Measurements from ENCODE around the gene TICRR.
A peak's percentile ranks its signal among the peaks of the same experiment; 100 is the strongest.

Gene TICRR

GRCh38 chr15:89657686-89658200 is 82.5 kb downstream of the TICRR start:
- no peak for DNase-seq

DNA sequence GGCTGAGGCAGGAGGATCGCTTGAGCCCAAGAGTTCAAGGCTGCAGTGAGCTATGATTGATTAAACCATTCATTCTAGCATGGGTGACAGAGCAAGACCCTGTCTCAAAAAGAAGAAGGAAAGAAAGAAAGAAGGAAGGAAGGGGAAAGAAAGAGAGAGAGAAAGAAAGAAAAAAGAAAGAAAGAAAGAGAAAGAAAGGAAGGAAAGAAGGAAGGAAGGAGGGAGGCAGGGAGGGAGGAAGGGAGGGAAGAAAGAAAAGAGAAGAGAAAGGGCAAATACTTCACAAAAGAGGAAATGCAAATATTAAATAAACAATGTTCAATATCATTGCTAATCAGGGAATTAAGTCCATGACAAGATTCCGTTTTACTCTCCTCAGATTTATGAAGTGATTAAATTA is 84.0 kb downstream of the TICRR start:
- DNase-seq, result no peak

DNA sequence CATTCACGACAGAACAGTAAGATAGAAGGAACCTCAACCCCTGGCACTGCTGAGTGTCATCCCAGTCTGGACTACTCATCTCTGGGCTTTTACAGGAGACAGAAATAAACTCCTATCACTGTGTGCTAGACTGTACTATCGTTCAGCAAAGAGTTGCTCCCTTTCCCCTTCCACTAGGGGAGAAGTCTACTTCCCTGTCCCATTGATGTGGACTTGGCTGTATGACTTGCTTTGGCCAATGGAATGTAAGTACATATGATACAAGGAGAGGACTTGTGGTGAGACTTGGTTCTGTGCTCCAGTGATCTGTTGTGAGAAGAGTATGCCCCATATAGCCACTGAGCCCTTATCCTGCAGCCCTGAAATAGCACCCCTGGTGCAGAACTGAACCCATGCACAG is 85.3 kb downstream of the TICRR start:
- no peak for DNase-seq

GRCh38 chr15:89662893-89663626 is 87.8 kb downstream of the TICRR start:
- no peak for DNase-seq

DNA sequence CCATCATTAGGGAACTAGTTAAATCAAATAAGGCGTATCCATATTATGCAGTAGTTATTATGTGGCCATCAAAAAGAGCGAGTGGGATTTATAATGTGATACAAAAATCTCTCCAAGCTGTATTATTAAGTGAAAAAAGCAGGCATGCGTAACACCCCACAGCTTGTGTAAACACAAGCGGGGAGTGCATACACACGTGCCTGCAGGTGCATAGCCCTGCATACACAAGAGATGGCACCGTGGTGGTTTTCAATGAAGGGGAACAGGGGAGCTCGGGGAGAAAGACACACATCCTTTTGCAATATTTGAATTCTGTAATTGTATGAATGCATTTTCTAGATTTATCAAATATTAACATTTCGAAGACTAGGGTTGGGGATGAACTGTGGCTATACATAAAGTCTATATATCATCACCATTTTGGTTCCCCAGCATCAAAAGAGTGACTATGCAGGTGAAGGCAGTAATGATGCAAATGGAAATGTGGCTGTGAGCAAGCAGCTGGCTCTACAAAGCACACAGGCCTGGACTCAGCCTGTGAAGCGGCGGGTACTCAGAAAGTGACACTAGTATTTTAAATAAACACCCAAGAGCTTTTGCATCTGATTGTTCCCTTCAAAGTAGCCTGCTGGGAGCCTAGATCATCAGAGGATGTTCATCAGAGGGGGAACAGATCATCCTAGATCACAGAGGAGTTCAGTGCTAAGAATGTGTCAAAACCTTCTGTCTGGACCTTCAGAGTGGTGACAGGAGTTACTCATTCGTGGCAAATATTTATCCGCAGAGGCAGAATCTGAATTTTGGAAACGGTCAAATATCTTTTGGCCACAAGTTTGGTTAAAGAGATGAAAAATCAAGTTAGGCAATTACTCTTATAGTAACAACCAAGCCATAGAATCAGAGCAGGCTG is 89.4 kb downstream of the TICRR start:
- peak; percentile 77 for DNase-seq

DNA sequence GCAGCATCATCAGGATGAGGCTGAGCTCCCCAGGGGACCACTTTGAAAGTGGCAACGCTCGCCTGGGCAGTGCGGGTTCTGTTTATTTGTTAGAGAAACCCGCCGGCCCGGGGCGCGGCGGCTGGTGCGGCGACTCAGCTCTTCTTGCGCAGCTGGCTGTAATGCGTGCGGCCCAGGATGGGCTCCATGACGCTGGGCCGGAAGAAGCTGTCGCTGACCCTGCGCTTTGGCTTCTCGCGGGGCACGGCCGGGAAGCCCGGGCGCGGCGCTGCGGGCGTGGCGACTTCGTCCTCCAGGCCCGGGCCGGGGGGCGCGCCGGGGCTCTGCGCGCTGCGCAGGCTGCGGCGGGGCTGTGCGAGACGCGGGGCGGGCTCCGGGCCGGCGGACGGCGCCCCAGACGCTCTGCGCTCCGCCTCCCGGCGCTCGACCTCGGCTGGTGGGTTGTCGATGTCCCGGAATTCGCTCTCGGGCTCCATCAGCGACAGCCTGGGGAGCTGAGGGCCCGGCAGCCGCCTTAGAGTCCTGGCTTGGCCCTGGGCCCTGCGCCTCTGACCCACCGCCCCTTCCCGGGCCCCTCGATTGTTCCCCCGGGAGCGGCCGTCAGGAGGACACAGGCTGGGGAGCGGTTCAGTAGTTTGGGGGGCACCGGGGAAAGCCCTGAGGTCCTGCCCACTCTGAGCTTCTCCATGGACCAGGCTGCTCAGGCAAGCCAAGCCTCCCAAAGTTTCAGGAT is 90.3 kb downstream of the TICRR start:
- DNase-seq, result peak; percentile 65

GRCh38 chr15:89666184-89666857 is 91.1 kb downstream of the TICRR start:
- no peak for DNase-seq

GRCh38 chr15:89666858-89667705 is 91.8 kb downstream of the TICRR start:
- no peak for DNase-seq

DNA sequence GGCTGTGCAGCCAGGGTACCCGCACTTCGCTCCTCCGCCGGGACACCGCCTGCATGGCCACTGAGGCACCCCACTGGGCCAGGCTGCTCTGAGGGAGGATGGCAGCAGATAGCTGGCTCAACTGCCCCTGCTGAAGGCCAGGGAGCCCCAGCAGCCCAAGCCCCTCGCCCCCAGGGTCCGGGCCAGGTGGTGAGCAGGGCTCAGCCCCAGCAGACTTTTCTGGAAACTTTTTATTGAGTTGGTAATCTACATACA is 92.4 kb downstream of the TICRR start:
- no peak for DNase-seq

DNA sequence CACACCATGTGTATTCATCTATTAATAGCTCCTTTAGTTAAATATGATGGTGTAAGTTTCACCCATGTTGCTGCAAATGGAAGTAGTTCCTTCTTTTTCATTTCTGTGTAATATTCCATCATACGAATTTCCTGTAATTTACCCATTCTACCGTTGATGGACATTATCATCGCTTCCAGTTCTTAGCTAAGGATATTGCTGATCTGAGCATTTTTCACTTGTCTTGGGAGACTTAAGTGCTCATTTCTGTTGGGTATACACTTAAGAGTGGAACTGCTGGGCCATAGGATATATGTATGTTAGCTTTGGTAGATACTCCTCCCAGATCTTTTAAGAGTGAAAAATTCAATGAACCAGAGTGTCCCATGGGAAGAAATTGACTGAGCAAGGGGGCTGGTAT is 92.9 kb downstream of the TICRR start:
- no peak for DNase-seq

DNA sequence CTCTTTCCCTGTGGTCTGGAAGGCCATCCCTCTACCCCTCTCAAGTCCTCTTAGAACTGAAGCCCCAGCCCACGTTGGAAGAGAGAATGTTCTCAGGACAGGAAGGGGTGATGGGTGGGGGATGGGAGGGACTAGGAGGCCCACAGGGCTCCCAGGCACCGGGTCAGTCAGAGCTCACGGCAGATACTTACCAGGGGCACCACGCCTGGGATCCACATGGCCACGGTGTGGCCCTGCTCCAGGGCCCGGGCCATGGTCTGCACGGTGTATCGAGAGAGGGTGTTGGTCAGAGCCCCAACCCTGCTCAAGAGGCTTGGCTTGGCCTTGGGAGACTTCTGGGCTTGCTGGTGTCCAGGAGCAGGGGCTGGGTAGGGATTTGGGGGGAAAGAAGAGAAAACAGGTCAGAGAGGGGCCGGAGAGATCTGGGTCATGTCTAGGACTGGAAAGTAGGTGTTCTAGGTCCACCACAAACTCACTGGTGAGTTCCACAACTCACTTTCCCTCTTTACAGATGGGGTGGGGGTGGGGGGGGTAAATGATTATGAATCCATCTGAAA is 94.1 kb downstream of the TICRR start:
- no peak for DNase-seq

DNA sequence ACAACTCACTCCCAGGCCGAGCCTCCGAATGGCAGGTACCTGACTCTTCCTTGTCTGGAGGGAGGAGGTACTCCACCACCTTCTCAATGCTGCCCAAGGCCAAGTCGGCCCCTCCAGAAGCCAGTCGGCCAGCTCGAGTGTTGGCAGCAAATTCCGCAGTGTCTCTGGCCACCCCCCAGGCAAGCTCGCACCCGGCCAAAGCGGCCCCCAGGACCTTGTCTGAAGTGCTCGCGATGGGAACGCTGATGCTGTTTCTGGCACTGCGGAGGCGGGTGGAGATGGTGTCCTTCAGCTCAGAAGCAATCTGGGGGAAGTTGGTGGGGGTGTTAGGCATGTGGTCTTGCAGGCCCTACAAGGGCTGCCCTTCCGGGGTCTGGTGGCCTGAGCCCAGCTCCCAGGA is 94.7 kb downstream of the TICRR start:
- no peak for DNase-seq

DNA sequence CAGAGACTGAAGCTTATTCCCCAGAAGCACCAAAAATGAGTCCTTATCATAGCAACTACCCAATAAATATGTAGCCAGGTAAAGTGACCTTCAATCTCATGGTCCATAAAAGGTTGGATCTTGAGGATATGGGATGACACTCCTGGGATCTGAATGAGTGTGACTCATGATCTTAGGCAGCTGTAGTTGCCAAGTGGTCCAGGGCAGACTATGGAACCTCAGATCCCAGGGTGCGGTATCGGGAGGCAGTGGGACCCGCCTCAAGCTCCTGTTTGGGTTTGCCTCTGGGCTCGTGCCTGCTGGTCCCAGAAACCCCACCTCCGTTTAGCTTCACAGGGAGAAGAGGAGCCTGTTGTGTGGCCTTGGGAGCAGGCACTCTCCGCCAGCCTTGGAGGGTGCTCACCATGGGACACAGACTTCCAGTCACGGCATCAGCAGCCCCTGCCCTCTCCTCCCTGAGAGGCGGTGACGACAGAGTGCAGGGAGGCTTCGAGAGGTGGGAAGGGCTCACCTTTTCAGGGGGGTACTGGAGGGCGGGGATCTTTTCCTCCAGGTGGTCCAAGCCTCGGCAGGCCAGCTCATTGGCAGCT is 95.8 kb downstream of the TICRR start:
- DNase-seq, result no peak

- DNase-seq, result no peak
These were observed 96.4 kb downstream of the TICRR start for GRCh38 chr15:89671687-89672086.

DNA sequence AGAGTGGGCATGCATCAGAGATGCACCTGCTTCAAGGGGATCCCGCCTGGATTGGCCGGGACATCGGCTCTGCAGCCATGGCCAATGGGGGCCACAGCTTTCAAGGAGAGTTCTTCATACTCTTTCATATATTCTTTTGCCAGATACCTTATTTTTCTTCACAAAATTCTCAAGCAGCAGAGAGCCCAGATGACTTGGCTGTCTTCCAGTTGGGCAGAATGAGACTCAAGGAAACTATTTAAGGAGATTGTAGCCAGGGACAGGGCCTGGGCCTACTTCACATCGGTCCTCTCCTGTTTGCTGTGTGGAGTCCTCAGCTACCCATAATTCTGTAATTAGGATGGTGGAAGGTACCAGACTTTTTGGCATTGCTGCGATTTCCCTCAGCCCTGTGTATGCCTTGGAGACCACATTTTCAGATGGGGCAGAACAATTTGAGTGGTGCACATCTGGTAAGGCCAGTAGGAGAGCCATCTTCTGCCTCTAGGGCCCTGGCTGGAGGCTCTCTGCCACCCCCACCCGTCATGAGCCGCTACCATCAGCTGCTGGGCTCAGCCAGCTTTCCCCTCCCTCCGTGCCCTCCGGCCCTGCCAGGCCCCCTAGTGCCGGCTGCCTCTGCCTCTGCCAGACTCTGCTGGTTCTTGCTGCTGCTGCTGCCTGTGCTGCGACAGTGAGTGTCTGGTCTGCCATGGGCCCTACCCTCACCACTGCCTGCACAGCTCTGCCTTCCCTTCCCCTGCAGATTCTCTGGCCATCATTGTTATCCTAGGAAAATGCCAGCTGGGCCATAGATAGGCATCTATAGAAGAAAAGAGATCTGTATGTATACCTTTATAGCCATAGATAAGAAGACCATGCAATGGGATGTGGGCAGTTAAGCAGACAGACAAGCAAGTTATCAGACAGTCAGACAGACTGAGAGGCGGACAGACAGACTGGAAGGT is 97.2 kb downstream of the TICRR start:
- no peak for DNase-seq

DNA sequence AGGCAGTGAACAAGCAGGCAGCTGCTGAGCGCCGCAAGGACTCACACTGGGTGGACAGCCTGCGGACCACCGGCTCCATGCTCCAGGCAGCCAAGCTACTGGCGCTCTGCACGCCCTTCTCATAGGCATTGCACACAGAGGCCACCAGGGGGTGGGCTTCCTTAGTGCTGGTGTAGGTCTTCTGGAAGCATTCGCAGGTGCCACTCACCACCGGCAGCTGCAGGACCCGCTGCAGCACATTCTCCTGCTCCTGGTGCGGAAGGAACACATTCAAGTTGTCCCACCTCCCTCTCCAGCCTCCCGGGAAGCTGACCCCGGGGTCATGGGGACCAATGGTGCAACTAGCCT is 97.9 kb downstream of the TICRR start:
- peak; percentile 63 for DNase-seq

- DNase-seq, result no peak
These were observed 99.3 kb downstream of the TICRR start for GRCh38 chr15:89674526-89674925.

DNA sequence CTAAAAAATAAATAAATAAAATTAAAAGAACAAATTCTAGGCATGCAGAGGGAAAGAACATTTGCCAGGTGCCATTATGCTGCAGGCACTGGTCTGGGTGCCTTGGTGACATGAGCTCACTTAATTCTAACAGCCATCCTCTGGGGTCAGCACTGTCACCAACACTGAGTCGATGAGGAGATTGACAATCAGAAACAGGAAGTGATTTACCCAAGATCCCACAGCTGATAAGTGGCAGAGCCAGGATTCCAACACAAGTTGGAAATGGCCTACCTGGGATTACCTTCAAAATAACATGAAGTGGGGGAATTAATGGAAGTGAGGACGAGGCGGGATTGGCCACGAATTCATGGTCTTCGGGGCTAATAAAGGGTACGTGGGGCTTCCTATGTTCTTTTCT is 100.3 kb downstream of the TICRR start:
- no peak for DNase-seq

DNA sequence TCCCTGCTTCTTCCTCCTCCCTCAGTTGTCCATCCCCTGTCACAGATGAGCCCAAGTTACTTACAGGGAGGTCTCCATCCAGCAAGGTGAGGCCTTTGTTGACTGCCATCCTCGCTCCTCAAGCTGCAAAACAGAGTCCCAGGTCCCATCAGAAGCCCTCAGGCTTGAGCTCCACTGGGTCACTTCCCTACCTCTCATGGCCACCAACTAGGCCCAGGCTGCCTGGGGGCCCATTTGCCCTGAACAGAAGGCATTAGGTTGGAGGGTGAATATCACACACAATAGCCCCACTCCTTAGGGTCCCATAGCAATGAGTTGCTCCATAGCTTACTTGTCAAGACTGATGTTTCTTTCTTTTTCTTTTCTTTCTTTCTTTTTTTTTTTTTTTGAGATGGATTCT is 102.1 kb downstream of the TICRR start:
- DNase-seq, result no peak
